DND-41 (cell line): ENCODE results near the gene PIK3IP1.

ENCODE experiments used
- ATAC-seq: fragments of 200-7000 bp; cut with Tn5 transposase; 3 replicates; pipeline ENCODE4 v1.9.1; 2021; ENCODE audit warnings: low read depth; ENCODE audit not compliant: insufficient read depth
- DNase-seq: peaks from one replicate; pipeline ENCODE4 v3.0.0-alpha.2; 2020
- H2AFZ ChIP-seq: 2 replicates; pipeline ENCODE4 v1.6.0; 2012; ENCODE audit warnings: low read depth, low read length
- H3K27ac ChIP-seq: 2 replicates; pipeline ENCODE4 v1.5.1; 2012; ENCODE audit warnings: low read length, inconsistent platforms
- H3K27me3 ChIP-seq: fragments of 200-600 bp; sonication (generic); 2 replicates; pipeline ENCODE4 v1.6.0; 2012; ENCODE audit warnings: low read length, mild to moderate bottlenecking, inconsistent platforms; ENCODE audit not compliant: insufficient read depth, poor library complexity
- H3K36me3 ChIP-seq: 2 replicates; pipeline ENCODE4 v1.5.1; 2012; ENCODE audit warnings: low read length, inconsistent platforms; ENCODE audit not compliant: insufficient read depth
- H3K4me1 ChIP-seq: 2 replicates; pipeline ENCODE4 v1.5.1; 2012; ENCODE audit warnings: mild to moderate bottlenecking, low read length; ENCODE audit not compliant: insufficient read depth
- H3K4me2 ChIP-seq: 2 replicates; pipeline ENCODE4 v1.6.0; 2012; ENCODE audit warnings: mild to moderate bottlenecking, moderate library complexity, low read length, inconsistent platforms; ENCODE audit not compliant: insufficient read depth
- H3K4me3 ChIP-seq, 2 experiments: fragments of 200-600 bp in 1 of 2; shearing (Covaris generic) in 1 of 2; 2 replicates each; pipeline ENCODE4 v1.5.1; 2012 to 2016; ENCODE audit warnings: inconsistent platforms in 2 of 2, low read length in 2 of 2, mild to moderate bottlenecking in 2 of 2, low read depth in 1 of 2, moderate library complexity in 1 of 2
- H3K79me2 ChIP-seq: 2 replicates; pipeline ENCODE4 v1.6.0; 2012; ENCODE audit warnings: low read length, inconsistent platforms; ENCODE audit not compliant: insufficient read depth
- H3K9ac ChIP-seq: 2 replicates; pipeline ENCODE4 v1.6.0; 2012; ENCODE audit warnings: low read depth, mild to moderate bottlenecking, inconsistent platforms, low read length, moderate library complexity
- H3K9me3 ChIP-seq: 2 replicates; pipeline ENCODE4 v1.5.1; 2012; ENCODE audit warnings: low read length, moderate library complexity, mild to moderate bottlenecking, inconsistent platforms; ENCODE audit not compliant: insufficient read depth, severe bottlenecking
- H4K20me1 ChIP-seq: 2 replicates; pipeline ENCODE4 v1.6.0; 2012; ENCODE audit warnings: low read length; ENCODE audit not compliant: insufficient read depth
- EZH2 ChIP-seq: IDR thresholded peaks from 3 replicates; pipeline ENCODE4 v1.6.1; 2012; ENCODE audit warnings: borderline replicate concordance, low read depth, mild to moderate bottlenecking, moderate library complexity, low read length, inconsistent platforms; ENCODE audit not compliant: severe bottlenecking
- TF ChIP-seq, protein P1 (sequence below): IDR thresholded peaks from 2 replicates; pipeline ENCODE4 v1.5.1; 2012; ENCODE audit warnings: borderline replicate concordance, low read length, moderate library complexity, mild to moderate bottlenecking; ENCODE audit not compliant: poor library complexity, severe bottlenecking; ENCODE audit errors: extremely low read depth

The PIK3IP1 gene

DNA sequence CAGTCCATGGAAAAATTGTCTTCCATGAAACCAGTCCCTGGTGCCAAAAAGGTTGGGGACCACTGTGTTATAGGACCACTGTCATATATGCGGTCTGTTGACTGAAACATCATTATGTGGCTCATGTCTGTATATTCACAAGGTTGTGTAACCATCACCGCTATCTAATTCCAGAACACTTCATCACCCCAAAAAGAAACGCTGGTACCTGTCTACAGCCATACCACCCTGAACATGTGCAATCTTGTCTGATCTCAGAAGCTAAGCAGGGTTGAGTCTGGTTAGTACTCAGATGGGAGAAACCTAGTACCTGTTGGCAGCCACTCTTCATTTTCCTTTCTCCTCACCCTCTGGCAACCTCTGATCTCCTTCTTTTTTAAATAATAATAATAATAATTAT, 12.9 kb upstream of the PIK3IP1 start:
- Histone ChIP-seq H3K27me3 (no peaks in the 10 kb centered on the region), H3K27ac (no peak overlapping the region), H3K36me3 (no peaks in the 10 kb centered on the region), H3K79me2 (no peaks in the 10 kb centered on the region), H3K9ac (no peak overlapping the region), H3K4me3 (no peak overlapping the region), H3K4me2 (no peak overlapping the region), H3K9me3 (no peaks in the 10 kb centered on the region), H3K4me1 (no peaks in the 10 kb centered on the region), H4K20me1 (no peaks in the 10 kb centered on the region), H2AFZ (no peak overlapping the region)
- TF ChIP-seq, protein P1, sequence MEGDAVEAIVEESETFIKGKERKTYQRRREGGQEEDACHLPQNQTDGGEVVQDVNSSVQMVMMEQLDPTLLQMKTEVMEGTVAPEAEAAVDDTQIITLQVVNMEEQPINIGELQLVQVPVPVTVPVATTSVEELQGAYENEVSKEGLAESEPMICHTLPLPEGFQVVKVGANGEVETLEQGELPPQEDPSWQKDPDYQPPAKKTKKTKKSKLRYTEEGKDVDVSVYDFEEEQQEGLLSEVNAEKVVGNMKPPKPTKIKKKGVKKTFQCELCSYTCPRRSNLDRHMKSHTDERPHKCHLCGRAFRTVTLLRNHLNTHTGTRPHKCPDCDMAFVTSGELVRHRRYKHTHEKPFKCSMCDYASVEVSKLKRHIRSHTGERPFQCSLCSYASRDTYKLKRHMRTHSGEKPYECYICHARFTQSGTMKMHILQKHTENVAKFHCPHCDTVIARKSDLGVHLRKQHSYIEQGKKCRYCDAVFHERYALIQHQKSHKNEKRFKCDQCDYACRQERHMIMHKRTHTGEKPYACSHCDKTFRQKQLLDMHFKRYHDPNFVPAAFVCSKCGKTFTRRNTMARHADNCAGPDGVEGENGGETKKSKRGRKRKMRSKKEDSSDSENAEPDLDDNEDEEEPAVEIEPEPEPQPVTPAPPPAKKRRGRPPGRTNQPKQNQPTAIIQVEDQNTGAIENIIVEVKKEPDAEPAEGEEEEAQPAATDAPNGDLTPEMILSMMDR: no peak
- no peak for DNase-seq
- no peak for ATAC-seq

DNA sequence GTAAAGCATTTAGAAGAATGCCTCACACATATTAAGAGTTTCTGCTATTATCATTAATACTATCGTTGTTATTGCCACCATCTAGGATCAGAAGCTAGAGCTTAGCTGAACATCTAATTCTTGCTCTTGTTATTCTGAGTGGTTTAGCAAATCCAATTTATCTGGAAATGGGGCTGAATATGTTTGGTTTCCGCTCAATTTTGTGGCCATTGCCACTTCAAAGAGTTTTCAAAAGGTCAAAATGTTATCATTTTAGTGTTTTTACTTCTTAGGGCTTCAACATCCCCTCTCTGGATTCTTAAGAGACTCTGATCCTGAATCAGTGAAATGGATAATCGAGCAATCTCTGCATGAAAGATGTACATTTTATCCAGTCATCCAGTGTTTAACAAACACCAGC, 10.2 kb upstream of the PIK3IP1 start:
- no peaks in the 10 kb centered on the region for H3K79me2 ChIP-seq
- no peaks in the 10 kb centered on the region for H3K9me3 ChIP-seq
- ATAC-seq (no peak), DNase-seq (no peak)
- no peak overlapping the region for H2AFZ ChIP-seq
- H3K36me3 ChIP-seq: no peaks in the 10 kb centered on the region
- no peaks in the 10 kb centered on the region for H3K27me3 ChIP-seq
- no peak for TF ChIP-seq EZH2
- TF ChIP-seq, protein P1: no peak
- H4K20me1 ChIP-seq: no peaks in the 10 kb centered on the region
- no peak overlapping the region for H3K4me3 ChIP-seq
- H3K27ac ChIP-seq: no peak overlapping the region
- H3K9ac ChIP-seq: no peak overlapping the region
- no peak overlapping the region for H3K4me2 ChIP-seq
- no peaks in the 10 kb centered on the region for H3K4me1 ChIP-seq

DNA sequence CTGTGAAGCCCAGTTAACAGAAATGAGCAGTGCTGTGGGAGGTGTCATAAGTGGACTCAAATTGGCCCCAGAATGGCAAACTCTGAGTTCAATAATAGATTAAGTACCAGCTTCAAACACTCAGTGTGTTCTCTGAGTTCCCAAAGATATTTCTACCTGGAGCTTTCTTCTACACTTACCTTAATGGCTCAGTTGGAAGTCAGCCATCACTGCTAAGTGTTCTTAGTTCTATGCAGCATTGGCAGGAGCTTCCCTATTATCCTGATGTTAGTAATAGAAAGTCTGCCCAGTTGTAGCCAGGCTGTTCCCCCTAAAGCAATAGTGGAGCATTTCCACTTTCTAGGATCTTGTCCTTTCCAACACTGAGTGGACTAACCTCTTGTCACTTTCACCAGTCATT, 9.7 kb upstream of the PIK3IP1 start:
- H3K27me3 ChIP-seq: no peaks in the 10 kb centered on the region
- H3K79me2 ChIP-seq: no peaks in the 10 kb centered on the region
- no peaks in the 10 kb centered on the region for H3K36me3 ChIP-seq
- H3K9me3 ChIP-seq: no peaks in the 10 kb centered on the region
- no peak overlapping the region for H3K9ac ChIP-seq
- H2AFZ ChIP-seq: no peak overlapping the region
- no peak overlapping the region for H3K4me3 ChIP-seq
- no peak overlapping the region for H3K4me2 ChIP-seq
- no peaks in the 10 kb centered on the region for H4K20me1 ChIP-seq
- DNase-seq (no peak), ATAC-seq (no peak)
- TF ChIP-seq, protein P1: no peak
- TF ChIP-seq EZH2: no peak
- H3K4me1 ChIP-seq: no peaks in the 10 kb centered on the region
- H3K27ac ChIP-seq: no peak overlapping the region

DNA sequence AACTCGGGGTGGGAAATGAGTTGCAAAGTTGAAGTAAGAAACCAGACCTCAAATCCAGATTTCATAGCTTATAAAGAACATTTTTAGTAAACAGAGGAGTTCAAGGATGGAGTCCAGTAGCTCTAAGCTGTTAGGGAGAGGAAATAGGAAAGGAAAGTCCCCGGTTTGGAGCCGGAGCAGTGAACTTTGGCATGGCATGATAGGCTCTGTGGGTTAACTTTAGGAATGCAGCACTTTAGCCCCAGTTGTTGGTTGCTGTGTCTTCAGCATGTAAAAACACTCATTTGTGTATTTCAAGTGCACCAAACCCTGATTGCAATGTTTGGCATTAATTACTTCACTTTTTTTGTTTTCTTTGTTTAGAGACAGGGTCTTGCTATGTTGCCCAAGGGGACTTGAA, 8.6 kb upstream of the PIK3IP1 start:
- no peaks in the 10 kb centered on the region for H3K27me3 ChIP-seq
- H3K9me3 ChIP-seq: no peaks in the 10 kb centered on the region
- H2AFZ ChIP-seq: no peak overlapping the region
- H4K20me1 ChIP-seq: no peaks in the 10 kb centered on the region
- ATAC-seq (no peak), DNase-seq (no peak)
- H3K9ac ChIP-seq: no peak overlapping the region
- H3K4me3 ChIP-seq: no peak overlapping the region
- H3K27ac ChIP-seq: no peak overlapping the region
- H3K4me2 ChIP-seq: no peak overlapping the region
- H3K36me3 ChIP-seq: no peaks in the 10 kb centered on the region
- no peaks in the 10 kb centered on the region for H3K79me2 ChIP-seq
- TF ChIP-seq, protein P1: no peak
- TF ChIP-seq EZH2: no peak
- H3K4me1 ChIP-seq: no peaks in the 10 kb centered on the region
